Activated B cell treated with CpG ODN at 0.5 μM for 24 hours (primary cell): ENCODE results near the gene SCARB1. TPM values are rescaled to one million over a fixed set of nuclear protein-coding genes. Genes with fewer than 3 reads are reported as not detected.

Experiments used
- ATAC-seq: fragments of 200-7000 bp; cut with Tn5 transposase; one replicate; pipeline ENCODE4 v1.10.0; 2021; ENCODE audit warnings: low read depth, mild to moderate bottlenecking, moderate library complexity
- CTCF ChIA-PET: fragments of 350-600 bp; sonication (Branson Sonifier 250); formaldehyde crosslinking; loops from one replicate; lab custom pipeline; 2021; ENCODE audit warnings: antibody characterized with exemption; lab: Charles Lee
- POLR2A ChIA-PET: fragments of 350-600 bp; sonication (Branson Sonifier 250); formaldehyde crosslinking; loops from one replicate; lab custom pipeline; 2021; ENCODE audit warnings: antibody characterized with exemption; lab: Charles Lee
- DNase-seq: peaks from one replicate; pipeline ENCODE4 v3.0.0; 2022
- H3K27ac Mint-ChIP-seq: one replicate; pipeline ENCODE4 v1.8.0; 2020; ENCODE audit warnings: mixed read lengths
- H3K27me3 Mint-ChIP-seq: one replicate; pipeline ENCODE4 v1.8.0; 2021; ENCODE audit warnings: mixed read lengths
- H3K36me3 Mint-ChIP-seq: one replicate; pipeline ENCODE4 v1.8.0; 2021; ENCODE audit warnings: low read depth, mixed read lengths
- H3K4me1 Mint-ChIP-seq: one replicate; pipeline ENCODE4 v1.8.0; 2021; ENCODE audit warnings: mixed read lengths
- H3K4me3 Mint-ChIP-seq: one replicate; pipeline ENCODE4 v1.8.0; 2020; ENCODE audit warnings: mild to moderate bottlenecking, mixed read lengths
- H3K9me3 Mint-ChIP-seq: one replicate; pipeline ENCODE4 v1.8.0; 2020; ENCODE audit warnings: mixed read lengths
- intact Hi-C: fragments of 100-400 bp; cut with micrococcal nuclease; formaldehyde crosslinking; loops from one replicate; pipeline ENCODE4 v1.15.1; 2024
- total RNA-seq: library from RNA; stranded (reverse); gene quantifications from 2 replicates; pipeline ENCODE4 v1.2.3, GENCODE V29; 2022
- TF ChIP-seq, protein P1 (sequence below): fragments of 200-600 bp; IDR thresholded peaks from one replicate; pipeline ENCODE4 v1.8.0; 2022; ENCODE audit warnings: antibody characterized with exemption, mild to moderate bottlenecking

Gene SCARB1
- total RNA-seq, 1 donor from 2014 or later: 39.3 TPM

DNA sequence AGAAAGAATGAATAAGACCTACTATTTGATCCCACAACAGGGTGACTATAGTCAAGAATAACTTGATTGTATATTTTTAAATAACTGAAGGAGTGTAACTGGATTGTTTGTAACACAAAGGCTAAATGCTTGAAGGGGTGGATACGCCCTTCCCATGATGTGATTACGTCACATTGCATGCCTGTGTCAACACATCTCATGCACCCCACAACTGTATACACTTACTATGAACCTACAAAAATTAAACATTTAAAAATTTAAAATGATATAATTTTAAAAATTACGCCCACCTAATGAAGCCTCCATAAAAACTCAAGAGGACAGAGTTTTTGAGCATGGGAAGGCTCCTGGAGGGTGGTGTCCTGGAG lies 94.5 kb downstream of the SCARB1 start:
- no peak overlapping the region for H3K27ac Mint-ChIP-seq

GRCh38 chr12:124768452-124769162 lies 95.1 kb downstream of the SCARB1 start:
- TF ChIP-seq, protein P1, sequence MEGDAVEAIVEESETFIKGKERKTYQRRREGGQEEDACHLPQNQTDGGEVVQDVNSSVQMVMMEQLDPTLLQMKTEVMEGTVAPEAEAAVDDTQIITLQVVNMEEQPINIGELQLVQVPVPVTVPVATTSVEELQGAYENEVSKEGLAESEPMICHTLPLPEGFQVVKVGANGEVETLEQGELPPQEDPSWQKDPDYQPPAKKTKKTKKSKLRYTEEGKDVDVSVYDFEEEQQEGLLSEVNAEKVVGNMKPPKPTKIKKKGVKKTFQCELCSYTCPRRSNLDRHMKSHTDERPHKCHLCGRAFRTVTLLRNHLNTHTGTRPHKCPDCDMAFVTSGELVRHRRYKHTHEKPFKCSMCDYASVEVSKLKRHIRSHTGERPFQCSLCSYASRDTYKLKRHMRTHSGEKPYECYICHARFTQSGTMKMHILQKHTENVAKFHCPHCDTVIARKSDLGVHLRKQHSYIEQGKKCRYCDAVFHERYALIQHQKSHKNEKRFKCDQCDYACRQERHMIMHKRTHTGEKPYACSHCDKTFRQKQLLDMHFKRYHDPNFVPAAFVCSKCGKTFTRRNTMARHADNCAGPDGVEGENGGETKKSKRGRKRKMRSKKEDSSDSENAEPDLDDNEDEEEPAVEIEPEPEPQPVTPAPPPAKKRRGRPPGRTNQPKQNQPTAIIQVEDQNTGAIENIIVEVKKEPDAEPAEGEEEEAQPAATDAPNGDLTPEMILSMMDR: no peak
- Mint-ChIP-seq H3K9me3 (peaks cover 14% of the 10 kb centered on the region), H3K27me3 (peaks cover 6% of the 10 kb centered on the region), H3K4me1 (peaks cover 23% of the 10 kb centered on the region), H3K4me3 (no peak overlapping the region), H3K36me3 (peaks cover 3% of the 10 kb centered on the region), H3K27ac (no peak overlapping the region)
- intact Hi-C loops: loop anchor here (5.0 kb wide), 1 partner anchor 606 kb away; no protein-coding TSS in a partner anchor
- ChIA-PET CTCF (interaction anchor here (1.0 to 5.9 kb wide), 4 partner anchors 201 to 736 kb away, joined by 3 to 44 read pairs (median 3); partner anchors contain the start of gene NCOR2), POLR2A (interaction anchor here (0.6 kb wide), 1 partner anchor 7 kb away, joined by 4 read pairs; no protein-coding TSS in a partner anchor)
- DNase-seq (no peak), ATAC-seq (no peak)

More for the DNA sequence above, 94.5 kb downstream of the SCARB1 start:
- POLR2A ChIA-PET: interaction anchor here (0.6 kb wide), 1 partner anchor 8 kb away, joined by 4 read pairs; no protein-coding TSS in a partner anchor
- Mint-ChIP-seq H3K36me3 (peaks cover 3% of the 10 kb centered on the region), H3K4me3 (no peak overlapping the region), H3K27me3 (peaks cover 7% of the 10 kb centered on the region), H3K4me1 (peaks cover 28% of the 10 kb centered on the region), H3K9me3 (peaks cover 14% of the 10 kb centered on the region)
- ATAC-seq: no peak
- no peak for DNase-seq
- TF ChIP-seq, protein P1: no peak
- intact Hi-C loops: loop anchor here (5.0 kb wide), 1 partner anchor 607 kb away; no protein-coding TSS in a partner anchor
- CTCF ChIA-PET: interaction anchor here (1.0 to 5.9 kb wide), 2 partner anchors 733 to 736 kb away, joined by 3 to 44 read pairs; no protein-coding TSS in a partner anchor

- TF ChIP-seq, protein P1: peak; percentile 85
- ChIA-PET POLR2A (no interaction called here), CTCF (interaction anchor here (0.8 to 5.9 kb wide), 11 partner anchors 139 to 735 kb away, joined by 3 to 44 read pairs (median 3); partner anchors contain the start of gene NCOR2)
- H3K36me3 Mint-ChIP-seq: peaks cover 3% of the 10 kb centered on the region
- H3K4me3 Mint-ChIP-seq: no peak overlapping the region
- ATAC-seq: peak; percentile 86
- peaks cover 15% of the 10 kb centered on the region for H3K4me1 Mint-ChIP-seq
- H3K27me3 Mint-ChIP-seq: peaks cover 9% of the 10 kb centered on the region
- peaks cover 18% of the 10 kb centered on the region for H3K9me3 Mint-ChIP-seq
- H3K27ac Mint-ChIP-seq: peak overlapping the region; percentile 72
- intact Hi-C loops: loop anchor here (1.0 to 5.0 kb wide), 7 partner anchors 54 to 731 kb away; no protein-coding TSS in a partner anchor
- DNase-seq: peak; percentile 82
These were observed 96.4 kb downstream of the SCARB1 start for GRCh38 chr12:124767066-124767821.

DNA sequence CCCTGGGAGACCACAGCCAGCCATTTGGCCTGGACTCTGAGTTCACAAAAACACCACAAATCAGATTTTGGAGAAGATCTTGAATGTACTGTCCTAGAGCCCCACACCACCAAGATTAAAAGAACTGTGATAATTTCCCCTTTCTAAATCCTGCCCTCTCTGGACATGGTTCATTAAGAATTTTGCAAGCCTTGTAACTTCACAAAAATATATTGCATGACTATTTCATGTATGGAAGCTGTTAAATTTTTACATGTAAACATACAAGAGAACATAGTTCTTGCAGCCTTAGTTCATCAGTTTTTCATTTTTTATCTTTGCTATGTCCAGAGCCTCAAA lies 97.0 kb downstream of the SCARB1 start:
- Mint-ChIP-seq H3K27me3 (peaks cover 6% of the 10 kb centered on the region), H3K27ac (no peak overlapping the region), H3K9me3 (peaks cover 18% of the 10 kb centered on the region), H3K36me3 (peaks cover 3% of the 10 kb centered on the region), H3K4me1 (peaks cover 12% of the 10 kb centered on the region), H3K4me3 (no peak overlapping the region)
- CTCF ChIA-PET: interaction anchor here (1.0 to 5.9 kb wide), 7 partner anchors 16 to 734 kb away, joined by 3 to 44 read pairs (median 6); no protein-coding TSS in a partner anchor
- no peak for DNase-seq
- POLR2A ChIA-PET: no interaction called here
- TF ChIP-seq, protein P1: no peak
- intact Hi-C loops: loop anchor here (1.0 to 5.0 kb wide), 7 partner anchors 53 to 730 kb away; no protein-coding TSS in a partner anchor
- ATAC-seq: peak; percentile 9
